ENCODE measurements around the gene RPL36.
"Not testable (repeated sequence)": the region's sequence is repeated elsewhere in the genome, so short reads cannot be mapped to it uniquely, and the experiment has no call there.

The RPL36 gene

DNA sequence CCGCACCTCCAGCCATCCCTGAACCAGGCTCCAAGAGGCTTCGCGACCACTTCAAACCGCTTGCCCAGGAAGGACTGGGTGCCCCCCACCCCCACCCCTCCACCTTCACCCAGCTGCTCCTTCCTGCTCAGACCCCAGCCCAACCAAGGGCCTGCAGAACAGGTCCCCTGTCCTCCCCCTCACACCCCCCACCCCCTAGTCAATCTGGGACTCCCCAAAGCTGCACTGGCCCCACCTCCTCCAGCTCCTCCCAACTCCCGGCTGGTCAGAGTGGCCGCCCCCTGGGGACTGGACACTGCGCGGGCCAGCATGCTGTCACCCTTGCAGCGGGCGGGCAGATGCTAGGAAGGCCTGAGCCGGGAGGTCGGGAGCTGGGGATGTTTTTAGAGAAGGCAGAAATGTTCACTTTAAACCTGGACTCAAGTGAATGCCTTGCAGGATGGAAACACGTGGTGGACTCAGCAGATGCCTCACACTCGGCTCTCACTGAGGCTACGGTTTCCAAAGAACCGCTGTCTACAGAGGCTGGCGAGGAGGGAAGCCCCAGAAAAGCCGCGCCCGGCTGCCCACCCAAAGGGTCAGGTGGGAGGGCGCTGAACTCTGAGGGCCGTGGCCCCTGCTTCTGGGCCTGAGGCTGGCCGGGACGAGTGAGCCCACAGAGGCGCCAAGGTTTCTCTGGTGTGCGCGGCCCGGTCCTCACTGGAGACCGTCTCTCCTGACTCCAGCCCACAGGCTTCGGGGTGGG is 8.0 kb downstream of the RPL36 start:
- no peak for DNase-seq (ENCODE audit: insufficient read length, low spot score)
- FAIRE-seq: no peak
- no peak for TF ChIP-seq POLR2A (IDR thresholded peaks at IDR 0.05; ENCODE audit: low read depth, low read length)

DNA sequence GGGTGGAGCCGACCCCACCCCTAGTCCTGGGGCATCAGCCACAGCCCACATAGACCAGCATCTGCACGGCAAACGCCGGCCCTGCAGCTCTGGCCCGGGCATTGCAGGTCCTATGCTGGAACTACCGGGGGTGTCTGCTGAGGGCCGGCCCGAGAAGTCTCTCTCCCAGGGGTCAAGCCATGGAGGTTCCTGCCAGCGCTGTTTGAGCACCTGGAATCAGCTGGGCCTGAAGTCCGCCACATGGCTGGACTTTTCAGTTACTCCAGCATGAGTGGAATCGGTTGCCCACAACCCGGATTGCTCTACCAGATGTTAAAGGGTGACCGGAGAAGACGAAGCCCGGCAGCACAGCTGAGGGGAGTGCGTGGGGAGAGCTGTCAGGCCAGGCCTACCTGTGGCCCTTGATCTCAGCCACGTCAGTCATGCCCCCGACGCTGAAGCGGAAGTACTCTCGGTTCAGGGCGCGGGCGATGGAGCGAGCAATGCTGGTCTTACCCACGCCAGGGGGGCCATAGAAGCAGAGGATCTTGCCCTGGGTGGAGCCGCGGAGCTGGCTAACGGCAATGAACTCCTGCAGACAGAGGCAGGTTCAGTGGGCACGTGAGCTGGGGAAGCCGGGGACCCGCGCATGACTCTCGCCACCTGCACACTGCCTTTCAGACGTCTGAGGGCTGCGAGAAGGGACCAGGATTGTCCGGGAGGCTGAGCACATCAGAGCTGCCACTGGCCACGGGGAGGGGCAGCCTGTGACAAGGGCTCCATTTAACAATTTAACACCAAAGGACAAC is 8.7 kb downstream of the RPL36 start:
- TF ChIP-seq POLR2A (IDR thresholded peaks at IDR 0.05; ENCODE audit: low read depth, low read length): no peak
- FAIRE-seq (no peak), DNase-seq (ENCODE audit: insufficient read length, low spot score) (no peak)

DNA sequence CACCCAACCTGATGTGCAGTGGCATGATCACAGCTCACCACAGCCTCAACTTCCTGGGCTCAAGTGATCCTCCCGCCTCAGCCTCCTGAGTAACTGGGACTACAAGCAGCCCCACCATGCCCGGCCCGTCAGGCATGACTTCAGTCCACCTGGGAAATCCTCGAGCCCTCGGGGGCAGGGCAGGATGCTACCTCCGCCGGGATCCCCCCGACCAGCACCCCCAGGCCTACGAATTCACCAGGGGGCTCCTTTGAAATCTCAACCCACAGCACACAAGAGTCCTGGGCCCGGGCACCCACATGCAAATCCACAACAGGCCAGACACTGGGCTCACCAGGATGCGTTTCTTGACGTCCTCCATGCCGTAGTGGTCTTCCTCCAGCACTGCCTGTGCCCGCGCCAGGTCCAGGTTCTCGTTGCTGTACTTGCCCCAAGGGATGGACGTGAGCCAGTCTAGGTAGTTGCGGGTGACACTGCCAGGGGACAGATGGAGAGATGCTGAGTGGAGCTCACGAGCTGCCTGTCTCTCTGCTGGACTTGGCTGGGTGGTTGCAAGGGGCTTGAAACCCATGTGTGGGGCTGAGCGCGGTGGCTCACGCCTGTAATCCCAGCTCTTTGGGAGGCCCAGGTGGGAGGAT is 10.5 kb downstream of the RPL36 start:
- no peak for DNase-seq (ENCODE audit: insufficient read length, low spot score)
- no peak for TF ChIP-seq POLR2A (IDR thresholded peaks at IDR 0.05; ENCODE audit: low read depth, low read length)
- FAIRE-seq: no peak

DNA sequence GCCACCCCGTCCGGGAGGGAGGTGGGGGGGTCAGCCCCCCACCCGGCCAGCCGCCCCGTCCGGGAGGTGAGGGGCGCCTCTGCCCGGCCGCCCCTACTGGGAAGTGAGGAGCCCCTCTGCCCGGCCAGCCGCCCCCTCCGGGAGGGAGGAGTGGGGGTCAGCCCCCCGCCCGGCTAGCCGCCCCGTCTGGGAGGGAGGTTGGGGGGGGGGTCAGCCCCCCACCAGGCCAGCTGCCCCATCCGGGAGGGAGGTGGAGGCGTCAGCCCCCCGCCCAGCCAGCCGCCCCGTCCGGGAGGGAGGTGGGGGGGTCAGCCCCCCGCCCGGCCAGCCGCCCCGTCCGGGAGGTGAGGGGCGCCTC is 11.9 kb downstream of the RPL36 start:
- not testable (repeated sequence) for DNase-seq (ENCODE audit: insufficient read length, low spot score); FAIRE-seq

DNA sequence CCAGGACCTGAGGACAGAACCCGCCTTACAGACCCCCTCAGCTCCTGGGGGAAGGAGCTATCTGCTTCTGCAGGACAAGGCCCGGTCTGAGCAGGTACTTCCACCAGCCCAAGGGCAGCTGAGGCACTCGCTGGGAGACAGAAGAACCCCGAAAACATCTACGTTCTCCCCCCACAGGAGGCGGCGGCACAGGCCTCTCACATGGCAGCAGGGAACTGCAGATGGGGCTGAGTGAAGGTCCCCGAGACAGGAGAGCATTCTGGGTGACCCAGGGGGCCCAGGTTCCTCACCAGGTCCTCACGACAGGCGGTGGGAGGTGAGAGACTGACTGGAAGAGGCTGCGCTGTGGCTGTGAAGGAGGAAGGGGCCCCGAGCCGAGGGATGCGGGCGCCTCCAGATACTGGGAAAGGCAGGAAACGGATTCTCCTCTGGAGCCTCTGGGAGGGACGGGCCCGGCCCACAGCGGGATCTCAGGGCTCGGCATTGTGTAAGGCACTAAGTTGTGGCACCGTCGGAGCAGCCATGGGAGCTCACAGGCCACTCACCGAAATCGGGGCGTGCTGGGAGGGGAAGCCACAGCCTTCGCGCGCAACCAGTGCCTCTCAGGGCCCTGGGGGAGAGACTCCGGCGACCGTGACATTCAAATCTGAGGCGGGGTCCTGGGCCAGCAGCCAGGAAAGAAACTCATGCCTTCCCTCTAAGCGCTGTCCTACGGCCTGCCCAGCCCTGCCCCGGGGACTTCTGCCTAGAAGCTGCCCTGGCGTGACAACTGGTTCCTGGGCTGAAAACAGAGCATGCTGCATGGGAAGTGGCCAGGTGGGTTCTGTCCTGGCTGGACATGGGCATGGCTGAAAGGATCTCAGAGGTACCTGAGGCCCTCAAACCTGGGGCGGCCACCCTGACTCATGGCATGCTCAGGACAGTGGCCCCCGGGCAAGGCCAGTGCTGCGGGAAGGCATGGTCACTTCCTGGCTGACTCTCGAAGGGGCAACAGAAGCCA is 14.0 kb downstream of the RPL36 start:
- FAIRE-seq: no peak
- no peak for DNase-seq (ENCODE audit: insufficient read length, low spot score)

DNA sequence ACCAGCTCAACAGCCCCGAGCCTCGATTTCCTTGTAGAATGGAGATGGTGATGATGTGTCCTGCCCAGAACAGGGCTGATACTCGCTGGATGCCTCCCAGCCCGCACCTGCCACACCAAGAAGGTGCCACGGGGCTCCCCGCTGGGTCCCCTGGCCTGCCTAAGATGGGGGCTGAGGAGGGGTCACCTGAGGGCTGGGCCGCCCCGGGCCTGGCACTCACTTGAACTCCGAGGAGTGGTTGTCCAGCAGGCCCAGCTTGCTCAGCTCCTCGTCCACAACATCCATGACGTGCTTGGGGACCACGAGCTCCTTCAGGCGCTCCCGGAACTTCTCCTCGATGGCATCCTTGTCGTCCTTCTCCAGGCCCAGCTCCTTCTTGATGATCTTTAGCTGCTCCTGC is 15.5 kb downstream of the RPL36 start:
- DNase-seq (ENCODE audit: insufficient read length, low spot score) (no peak), FAIRE-seq (no peak)
- TF ChIP-seq POLR2A (IDR thresholded peaks at IDR 0.05; ENCODE audit: low read depth, low read length): no peak

More for the DNA sequence above, 14.0 kb downstream of the RPL36 start:
- no peak for TF ChIP-seq POLR2A (IDR thresholded peaks at IDR 0.05; ENCODE audit: low read depth, low read length)

DNA sequence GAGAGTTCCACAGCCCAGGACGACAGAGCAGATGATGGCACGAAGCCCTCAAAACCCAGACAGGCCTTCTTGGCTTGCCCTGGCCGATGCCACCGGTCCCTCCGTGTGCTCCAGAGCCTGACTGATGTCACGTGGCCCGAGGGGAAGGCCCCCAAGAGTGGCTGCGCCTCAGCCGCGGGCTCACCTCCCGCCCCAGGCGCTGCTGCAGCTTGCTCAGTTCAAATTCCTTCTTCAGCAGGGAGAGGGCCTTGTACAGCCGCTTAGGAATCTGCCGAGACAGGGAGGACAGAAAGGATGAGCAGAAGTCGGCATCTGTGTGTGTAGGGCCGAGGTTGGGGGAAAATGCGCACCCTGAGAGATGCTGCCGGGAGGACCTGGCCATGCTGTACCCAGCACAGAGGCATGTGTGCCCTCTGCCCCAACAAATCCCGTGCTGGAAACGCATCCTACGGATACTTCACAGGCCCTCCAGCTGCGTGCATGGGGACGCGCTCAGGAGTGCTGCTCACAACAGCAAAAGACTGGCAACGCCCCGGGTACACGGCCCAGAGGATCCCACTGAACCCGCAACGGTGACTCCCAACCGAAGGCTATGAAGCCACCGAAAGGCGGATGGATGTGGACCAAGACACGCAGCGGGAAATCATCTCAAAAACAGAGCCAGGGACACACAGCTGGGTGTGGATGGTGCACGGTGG is 16.9 kb downstream of the RPL36 start:
- TF ChIP-seq POLR2A (IDR thresholded peaks at IDR 0.05; ENCODE audit: low read depth, low read length): no peak
- DNase-seq (ENCODE audit: insufficient read length, low spot score) (no peak), FAIRE-seq (no peak)

DNA sequence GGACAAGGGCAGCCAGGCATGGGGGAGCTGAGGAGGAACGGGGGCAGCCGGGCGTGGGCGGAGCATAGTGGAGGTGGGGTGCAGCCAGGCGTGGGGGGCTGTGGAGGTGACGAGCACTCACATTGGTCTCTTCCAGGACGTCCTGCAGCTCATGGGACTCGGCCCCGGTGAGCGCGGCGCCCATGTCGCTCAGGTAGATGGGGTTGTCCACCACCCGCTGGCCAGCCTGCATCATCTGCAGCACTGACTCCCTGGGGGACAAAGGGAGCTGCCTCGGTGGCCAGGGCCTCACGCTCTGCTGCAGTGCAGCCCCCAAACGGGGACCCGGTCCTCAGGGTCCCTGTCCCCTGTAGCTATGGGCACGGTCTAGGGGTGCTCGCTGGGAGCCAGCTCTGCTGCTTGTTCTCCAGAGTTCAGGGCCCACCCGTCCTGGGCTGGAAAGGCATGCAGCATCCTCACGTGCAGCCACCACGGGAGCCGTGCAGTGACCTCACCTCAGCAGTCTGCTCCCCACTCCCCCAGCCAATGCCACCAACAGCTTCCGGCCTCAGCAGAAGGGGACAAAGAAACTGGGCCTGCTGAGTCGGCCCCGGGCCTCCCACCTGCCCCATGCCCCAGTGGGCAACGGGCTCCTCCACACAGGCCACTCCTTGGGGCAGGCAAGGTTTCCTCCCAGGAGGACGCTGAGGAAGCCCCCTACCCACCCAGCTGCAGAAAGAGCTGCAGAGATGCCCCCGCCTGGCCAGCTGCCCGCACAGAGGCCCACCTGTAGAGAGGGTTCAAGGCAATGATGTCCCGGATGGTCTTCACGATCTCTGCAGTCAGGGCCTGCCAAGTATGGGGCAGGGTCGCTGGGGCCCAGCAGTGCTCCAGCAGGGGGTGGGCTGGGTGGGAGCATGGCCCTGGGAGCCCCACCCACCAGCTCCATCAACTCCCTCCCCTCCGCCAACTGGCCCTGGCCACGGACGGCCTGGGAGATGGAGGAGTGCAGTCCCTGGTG is 17.8 kb downstream of the RPL36 start:
- DNase-seq (ENCODE audit: insufficient read length, low spot score) (no peak), FAIRE-seq (no peak)
- no peak for TF ChIP-seq POLR2A (IDR thresholded peaks at IDR 0.05; ENCODE audit: low read depth, low read length)

DNA sequence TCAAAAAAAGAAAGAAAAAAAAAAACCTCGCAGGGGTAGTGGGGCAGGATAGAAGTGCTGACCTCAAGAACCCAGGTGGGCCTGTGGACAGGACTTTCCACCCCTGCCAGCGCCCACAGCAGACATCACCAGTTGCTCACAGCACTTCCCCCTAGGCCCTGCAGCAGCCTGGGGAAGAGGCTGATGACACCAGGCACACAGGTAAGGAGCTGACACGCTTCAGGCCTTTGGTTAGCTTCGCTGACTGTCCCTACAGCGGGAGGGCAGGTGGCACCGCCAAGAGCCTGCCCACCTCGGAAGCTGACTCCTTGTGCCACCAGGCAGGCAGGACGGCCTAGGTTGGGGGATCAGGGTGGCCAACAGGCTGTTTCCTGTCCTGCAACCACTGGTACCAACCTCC is 20.9 kb downstream of the RPL36 start:
- FAIRE-seq: no peak

DNA sequence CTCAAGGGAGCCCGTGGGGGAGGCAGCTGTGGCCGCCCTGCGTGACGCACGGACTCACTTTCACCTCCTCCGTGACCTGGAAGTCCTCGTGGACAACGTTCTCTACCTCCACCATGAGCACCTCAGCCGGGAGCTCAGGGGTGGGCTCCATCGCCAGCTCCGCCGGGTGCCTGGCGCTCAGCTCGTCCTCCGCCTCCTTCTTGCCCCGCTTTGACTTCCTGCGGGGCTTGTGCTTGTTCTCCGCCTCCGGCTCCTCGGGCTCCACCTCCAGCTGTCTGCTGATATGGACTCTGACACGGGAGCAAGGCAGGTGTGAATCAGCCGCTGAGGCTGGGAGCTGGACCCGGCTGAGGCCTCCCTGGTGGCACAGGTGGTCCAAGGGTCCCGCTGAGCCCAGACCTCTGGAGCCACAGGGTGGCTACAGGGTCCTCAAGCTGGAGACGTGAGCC is 21.6 kb downstream of the RPL36 start:
- no peak for DNase-seq (ENCODE audit: insufficient read length, low spot score)
- TF ChIP-seq POLR2A (IDR thresholded peaks at IDR 0.05; ENCODE audit: low read depth, low read length): no peak
- FAIRE-seq: no peak

More for the DNA sequence above, 20.9 kb downstream of the RPL36 start:
- TF ChIP-seq POLR2A (IDR thresholded peaks at IDR 0.05; ENCODE audit: low read depth, low read length): no peak
- no peak for DNase-seq (ENCODE audit: insufficient read length, low spot score)

DNA sequence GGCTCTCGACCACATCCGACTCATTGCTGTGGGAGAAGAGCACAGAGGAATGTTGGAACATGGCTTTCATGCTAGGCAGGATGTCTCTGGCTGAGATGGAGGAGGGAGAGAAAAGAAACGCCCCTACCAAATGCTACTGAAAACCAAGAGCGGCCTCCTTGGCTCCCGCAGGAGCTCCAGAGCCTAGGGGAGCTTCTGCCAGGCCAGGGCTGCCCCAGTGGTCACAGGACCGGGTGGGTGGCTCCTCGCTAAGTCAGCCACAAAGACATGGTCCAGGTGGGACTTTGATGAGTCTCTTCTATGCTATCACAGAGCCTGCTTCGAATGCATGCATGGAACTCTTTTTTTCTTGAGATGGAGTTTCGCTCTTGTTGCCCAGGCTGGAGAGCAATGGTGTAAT is 23.1 kb downstream of the RPL36 start:
- TF ChIP-seq POLR2A (IDR thresholded peaks at IDR 0.05; ENCODE audit: low read depth, low read length): no peak
- no peak for FAIRE-seq
- DNase-seq (ENCODE audit: insufficient read length, low spot score): no peak

DNA sequence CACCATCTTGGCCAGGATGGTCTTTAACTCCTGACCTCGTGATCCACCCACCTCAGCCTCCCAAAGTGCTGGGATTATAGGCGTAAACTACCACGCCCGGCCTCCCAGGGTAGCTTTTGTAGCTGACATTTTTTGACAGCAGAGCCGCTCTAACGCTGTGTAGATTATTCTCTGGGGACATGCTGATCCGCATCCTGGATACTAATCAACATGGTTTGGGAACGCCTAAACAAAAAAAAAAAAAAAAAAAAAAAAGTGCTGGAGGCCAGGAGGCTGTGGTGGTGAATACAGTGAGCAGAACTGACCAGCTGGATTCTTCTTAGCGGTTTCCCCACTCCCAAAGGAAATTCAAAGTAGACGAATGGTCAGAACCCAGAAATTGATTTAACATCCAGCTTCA is 24.7 kb downstream of the RPL36 start:
- TF ChIP-seq POLR2A (IDR thresholded peaks at IDR 0.05; ENCODE audit: low read depth, low read length): no peak
- FAIRE-seq (no peak), DNase-seq (ENCODE audit: insufficient read length, low spot score) (no peak)

All from H54 (cell line).